Upper lobe of left lung (tissue), 4 donors: Measurements from ENCODE around the gene AAMDC.

ENCODE experiments used
- CTCF ChIP-seq, 6 experiments: fragments of 450-650 bp in 4 of 6; fragments of 200-600 bp in 2 of 6; sonication (generic) in 2 of 6; IDR thresholded peaks; one replicate each; pipeline ENCODE4 v1.5.1; 2016 to 2019; ENCODE audit warnings: antibody characterized with exemption in 6 of 6
- EP300 ChIP-seq, 4 donors: sonication (generic); formaldehyde crosslinking; IDR thresholded peaks; one replicate each; pipeline ENCODE4 v1.5.1; 2017; ENCODE audit warnings: antibody characterized with exemption in 4 of 4, control low read depth in 2 of 4
- POLR2A ChIP-seq, 4 donors: fragments of 450-650 bp; IDR thresholded peaks; one replicate each; pipeline ENCODE4 v1.5.1; 2016 to 2017; ENCODE audit warnings: antibody characterized with exemption in 4 of 4, mild to moderate bottlenecking in 2 of 4
- POLR2AphosphoS5 ChIP-seq, 2 donors: sonication (generic); formaldehyde crosslinking; IDR thresholded peaks; one replicate each; pipeline ENCODE4 v1.5.1; 2017; ENCODE audit warnings: antibody characterized with exemption in 2 of 2

DNA sequence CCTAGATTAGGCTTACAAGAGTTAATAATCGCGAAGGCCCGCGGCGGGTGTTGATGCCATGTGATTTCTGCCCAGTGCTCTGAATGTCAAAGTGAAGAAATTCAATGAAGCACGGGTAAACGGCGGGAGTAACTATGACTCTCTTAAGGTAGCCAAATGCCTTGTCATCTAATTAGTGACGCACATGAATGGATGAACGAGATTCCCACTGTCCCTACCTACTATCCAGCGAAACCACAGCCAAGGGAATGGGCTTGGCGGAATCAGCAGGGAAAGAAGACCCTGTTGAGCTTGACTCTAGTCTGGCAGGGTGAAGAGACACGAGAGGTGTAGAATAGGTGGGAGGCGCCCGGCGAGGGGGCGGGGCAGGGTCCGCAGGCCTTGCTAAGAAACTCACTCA is 65.5 kb downstream of the AAMDC start:
- TF ChIP-seq CTCF (IDR thresholded peaks at IDR 0.05): no peak
- TF ChIP-seq POLR2AphosphoS5 (IDR thresholded peaks at IDR 0.05): no peak
- TF ChIP-seq EP300 (IDR thresholded peaks at IDR 0.05): no peak
- TF ChIP-seq POLR2A (IDR thresholded peaks at IDR 0.05): no peak
